SK-N-SH treated with all-trans-retinoic acid at 6 μM for 48 hours (cell line): ENCODE measurements around the gene TRIP4.
"Not testable (repeated sequence)": the region's sequence is repeated elsewhere in the genome, so short reads cannot be mapped to it uniquely, and the experiment has no call there.

Experiments
- ATAC-seq: fragments of 200-7000 bp; cut with Tn5 transposase; 3 replicates; pipeline ENCODE4 v1.9.1; 2020; ENCODE audit warnings: mild to moderate bottlenecking, moderate library complexity
- ARNTL ChIP-seq: fragments of 450-650 bp; formaldehyde crosslinking; IDR thresholded peaks from 2 replicates; pipeline ENCODE4 v1.5.0; 2020; ENCODE audit warnings: low read depth, mild to moderate bottlenecking, moderate library complexity, borderline replicate concordance
- BACH2 ChIP-seq: fragments of 250-450 bp; sonication (Bioruptor Pico); IDR thresholded peaks from 2 replicates; pipeline ENCODE4 v1.9.0; 2021; ENCODE audit warnings: mild to moderate bottlenecking, borderline replicate concordance
- CREB5 ChIP-seq: fragments of 250-450 bp; sonication (Bioruptor Pico); IDR thresholded peaks from 2 replicates; pipeline ENCODE4 v1.5.1; 2020; ENCODE audit warnings: low read depth, mild to moderate bottlenecking, moderate library complexity
- CSDC2 ChIP-seq: fragments of 250-450 bp; sonication (Bioruptor Pico); IDR thresholded peaks from 2 replicates; pipeline ENCODE4 v1.5.0; 2020; ENCODE audit warnings: mild to moderate bottlenecking, moderate library complexity
- CSRNP3 ChIP-seq: fragments of 250-450 bp; sonication (Bioruptor Pico); IDR thresholded peaks from 2 replicates; pipeline ENCODE4 v1.5.1; 2021; ENCODE audit warnings: mild to moderate bottlenecking, moderate library complexity
- ESRRG ChIP-seq: fragments of 250-450 bp; sonication (Bioruptor Pico); IDR thresholded peaks from 2 replicates; pipeline ENCODE4 v1.6.1; 2021; ENCODE audit warnings: mild to moderate bottlenecking
- GLIS3 ChIP-seq: fragments of 250-450 bp; sonication (Bioruptor Pico); IDR thresholded peaks from 2 replicates; pipeline ENCODE4 v1.5.0; 2020; ENCODE audit warnings: mild to moderate bottlenecking, moderate library complexity
- ISL1 ChIP-seq: fragments of 250-450 bp; sonication (Bioruptor Pico); IDR thresholded peaks from 2 replicates; pipeline ENCODE4 v2.1.2; 2022; ENCODE audit warnings: mild to moderate bottlenecking, moderate library complexity
- OSR1 ChIP-seq: fragments of 250-450 bp; sonication (Bioruptor Pico); IDR thresholded peaks from 2 replicates; pipeline ENCODE4 v1.8.0; 2022; ENCODE audit warnings: moderate library complexity, mild to moderate bottlenecking, inconsistent platforms
- PATZ1 ChIP-seq: fragments of 250-450 bp; sonication (Bioruptor Pico); IDR thresholded peaks from 2 replicates; pipeline ENCODE4 v1.8.0; 2020; ENCODE audit warnings: mild to moderate bottlenecking, moderate library complexity, borderline replicate concordance
- POU6F1 ChIP-seq: fragments of 250-450 bp; sonication (Bioruptor Pico); IDR thresholded peaks from 2 replicates; pipeline ENCODE4 v1.8.0; 2021; ENCODE audit warnings: low read depth, mild to moderate bottlenecking, moderate library complexity, borderline replicate concordance
- PPARA ChIP-seq: fragments of 250-450 bp; sonication (Bioruptor Pico); IDR thresholded peaks from 2 replicates; pipeline ENCODE4 v1.5.0; 2020; ENCODE audit warnings: mild to moderate bottlenecking, borderline replicate concordance
- RARB ChIP-seq: fragments of 250-450 bp; sonication (Bioruptor Pico); IDR thresholded peaks from 2 replicates; pipeline ENCODE4 v1.8.0; 2021; ENCODE audit warnings: mild to moderate bottlenecking, moderate library complexity
- SNAI2 ChIP-seq: fragments of 250-450 bp; sonication (Bioruptor Pico); IDR thresholded peaks from 2 replicates; pipeline ENCODE4 v1.5.0; 2020; ENCODE audit warnings: mild to moderate bottlenecking, moderate library complexity
- TOX ChIP-seq: fragments of 250-450 bp; sonication (Bioruptor Pico); IDR thresholded peaks from 2 replicates; pipeline ENCODE4 v1.8.0; 2021; ENCODE audit warnings: mild to moderate bottlenecking, moderate library complexity, borderline replicate concordance
- TSHZ2 ChIP-seq: fragments of 250-450 bp; sonication (Bioruptor Pico); IDR thresholded peaks from 2 replicates; pipeline ENCODE4 v1.5.0; 2020; ENCODE audit warnings: mild to moderate bottlenecking, moderate library complexity
- ZC3H10 ChIP-seq: fragments of 250-450 bp; sonication (Bioruptor Pico); IDR thresholded peaks from 2 replicates; pipeline ENCODE4 v1.5.1; 2021; ENCODE audit warnings: mild to moderate bottlenecking, moderate library complexity
- ZFP3 ChIP-seq: fragments of 250-450 bp; sonication (Bioruptor Pico); IDR thresholded peaks from 2 replicates; pipeline ENCODE4 v1.5.0; 2020; ENCODE audit warnings: mild to moderate bottlenecking, moderate library complexity
- ZFP30 ChIP-seq: fragments of 450-650 bp; formaldehyde crosslinking; IDR thresholded peaks from 2 replicates; pipeline ENCODE4 v1.5.0; 2022; ENCODE audit warnings: mild to moderate bottlenecking, moderate library complexity
- ZNF565 ChIP-seq: fragments of 450-650 bp; formaldehyde crosslinking; conservative IDR thresholded peaks from 2 replicates; pipeline ENCODE4 v1.5.0; 2020; ENCODE audit warnings: low read depth, mild to moderate bottlenecking, moderate library complexity
- ZNF70 ChIP-seq: fragments of 450-650 bp; formaldehyde crosslinking; IDR thresholded peaks from 2 replicates; pipeline ENCODE4 v1.5.0; 2020; ENCODE audit warnings: mild to moderate bottlenecking, moderate library complexity
- ZNF8 ChIP-seq: fragments of 450-650 bp; formaldehyde crosslinking; IDR thresholded peaks from 2 replicates; pipeline ENCODE4 v1.5.0; 2020; ENCODE audit warnings: mild to moderate bottlenecking, moderate library complexity

The TRIP4 gene

GRCh38 chr15:64369078-64369607 is 18.5 kb upstream of the TRIP4 start:
- ATAC-seq = no peak
- TF ChIP-seq CREB5 (CRISPR knock-in tag) (no peak), PPARA (CRISPR knock-in tag) (no peak), ZNF70 (CRISPR knock-in tag) (no peak), ARNTL (CRISPR knock-in tag) (no peak), CSDC2 (CRISPR knock-in tag) (no peak), ISL1 (CRISPR knock-in tag) (no peak), ZFP30 (CRISPR knock-in tag) (no peak), TOX (no peak), ESRRG (CRISPR knock-in tag) (no peak), ZNF8 (CRISPR knock-in tag) (no peak), PATZ1 (CRISPR knock-in tag) (no peak), BACH2 (CRISPR knock-in tag) (no peak), GLIS3 (CRISPR knock-in tag) (no peak), RARB (CRISPR knock-in tag) (no peak), ZNF565 (CRISPR knock-in tag) (no peak), ZC3H10 (no peak), POU6F1 (no peak), OSR1 (CRISPR knock-in tag) (no peak), TSHZ2 (CRISPR knock-in tag) (no peak), CSRNP3 (CRISPR knock-in tag) (no peak)

- not testable (repeated sequence) for ATAC-seq
These were observed 16.3 kb upstream of the TRIP4 start for GRCh38 chr15:64371383-64371782.

- ATAC-seq = no peak
- TF ChIP-seq POU6F1 (no peak), TSHZ2 (CRISPR knock-in tag) (no peak), ZFP30 (CRISPR knock-in tag) (no peak), CSDC2 (CRISPR knock-in tag) (no peak), PPARA (CRISPR knock-in tag) (no peak), ARNTL (CRISPR knock-in tag) (no peak), ZFP3 (CRISPR knock-in tag) (no peak), TOX (no peak), BACH2 (CRISPR knock-in tag) (no peak), ZNF565 (CRISPR knock-in tag) (no peak), OSR1 (CRISPR knock-in tag) (no peak), GLIS3 (CRISPR knock-in tag) (no peak), CSRNP3 (CRISPR knock-in tag) (no peak), SNAI2 (no peak)
These were observed 14.3 kb upstream of the TRIP4 start for GRCh38 chr15:64373360-64373759.
